Panc1 (cell line): Measurements from ENCODE around the gene IL2RA. TPM values are rescaled to one million over a fixed set of nuclear protein-coding genes. Genes with fewer than 3 reads are reported as not detected.

Source experiments
- ATAC-seq: fragments of 200-7000 bp; cut with Tn5 transposase; 2 replicates; pipeline ENCODE4 v1.9.1; 2020; ENCODE audit warnings: mild to moderate bottlenecking, moderate library complexity
- BruUV-seq: library from RNA; stranded (reverse); fragments of 400-500 nt; replicated peaks from 2 replicates; lab custom pipeline; 2021; lab: Mats Ljungman, UMichigan
- CTCF ChIA-PET: fragments of 300-600 bp; sonication (Branson Sonifier 250); formaldehyde crosslinking; loops from one replicate; lab custom pipeline; 2022; ENCODE audit warnings: antibody characterized with exemption; lab: Charles Lee
- POLR2A ChIA-PET: fragments of 300-600 bp; sonication (Branson Sonifier 250); formaldehyde crosslinking; loops from one replicate; lab custom pipeline; 2022; ENCODE audit warnings: antibody characterized with exemption; lab: Charles Lee
- DNase-seq: peaks from one replicate; pipeline ENCODE4 v3.0.0-alpha.2; 2010; ENCODE audit warnings: low read depth, low spot score
- H3K27ac ChIP-seq: 2 replicates; pipeline ENCODE4 v1.5.1; 2011; ENCODE audit warnings: mild to moderate bottlenecking, low read length, inconsistent platforms
- H3K27me3 ChIP-seq: fragments of 200-500 bp; sonication (Bioruptor generic); 2 replicates; pipeline ENCODE4 v1.6.0; 2014; ENCODE audit warnings: low read length, inconsistent platforms; ENCODE audit not compliant: control insufficient read depth, insufficient read depth
- H3K36me3 ChIP-seq: fragments of 200-500 bp; sonication (Bioruptor generic); 2 replicates; pipeline ENCODE4 v1.5.1; 2014; ENCODE audit warnings: inconsistent platforms, mild to moderate bottlenecking, low read length, moderate library complexity; ENCODE audit not compliant: control insufficient read depth, insufficient read depth
- H3K4me1 ChIP-seq: 2 replicates; pipeline ENCODE4 v1.5.1; 2011; ENCODE audit warnings: inconsistent platforms, mild to moderate bottlenecking, low read length, moderate library complexity; ENCODE audit not compliant: control insufficient read depth, insufficient read depth
- H3K4me3 ChIP-seq, 2 experiments: 2 replicates each; pipeline ENCODE4 v1.5.1; 2011 to 2012; ENCODE audit warnings: low read depth in 2 of 2, low read length in 2 of 2, mild to moderate bottlenecking in 2 of 2, inconsistent platforms in 1 of 2, moderate library complexity in 1 of 2
- H3K9me3 ChIP-seq: fragments of 200-500 bp; sonication (Bioruptor generic); 2 replicates; pipeline ENCODE4 v1.5.1; 2014; ENCODE audit warnings: low read depth, mild to moderate bottlenecking, inconsistent platforms, low read length, moderate library complexity; ENCODE audit not compliant: control insufficient read depth, insufficient read depth
- POLR2AphosphoS5 ChIP-seq: IDR thresholded peaks from 2 replicates; pipeline ENCODE4 v1.6.1; 2012; ENCODE audit warnings: mild to moderate bottlenecking, low read depth, low read length, moderate library complexity
- SIN3A ChIP-seq: IDR thresholded peaks from 2 replicates; pipeline ENCODE4 v1.6.1; 2012; ENCODE audit warnings: low read depth, mild to moderate bottlenecking, low read length, moderate library complexity, borderline replicate concordance; ENCODE audit not compliant: insufficient read depth
- TCF7L2 ChIP-seq: IDR thresholded peaks from 2 replicates; pipeline ENCODE4 v1.6.1; 2011; ENCODE audit warnings: mild to moderate bottlenecking, low read depth, low read length, inconsistent platforms
- in situ Hi-C: cut with HindIII; loops from 2 replicates; pipeline ENCODE4 v1.10.0; 2016; ENCODE audit warnings: low sequenced_read_pairs, low pct_unique_long_range_greater_than_20kb
- intact Hi-C: fragments of 100-400 bp; cut with micrococcal nuclease; formaldehyde crosslinking; loops from one replicate; pipeline ENCODE4 v1.10.0; 2022; ENCODE audit not compliant: unreplicated experiment
- total RNA-seq: library from RNA; stranded (reverse); gene quantifications from one replicate; pipeline ENCODE4 v1.2.1, GENCODE V29; 2021; ENCODE audit not compliant: unreplicated experiment
- TF ChIP-seq, protein P1 (sequence below): fragments of 450-650 bp; IDR thresholded peaks from 2 replicates; pipeline ENCODE4 v1.5.1; 2017; ENCODE audit warnings: mild to moderate bottlenecking
- TF ChIP-seq, protein P2 (sequence below), 2 experiments: IDR thresholded peaks; 2 replicates each; pipeline ENCODE4 v1.6.1; 2011 to 2012; ENCODE audit warnings: low read depth in 2 of 2, control low read depth in 1 of 2, low read length in 1 of 2, mild to moderate bottlenecking in 1 of 2, moderate library complexity in 1 of 2; ENCODE audit not compliant: insufficient read depth in 1 of 2

Gene IL2RA
- total RNA-seq, 1 experiment from 2014 or later: 0.33 TPM

GRCh38 chr10:5970066-5970465 lies 92.1 kb downstream of the IL2RA start:
- Histone ChIP-seq H3K4me1 (peaks cover 22% of the 10 kb centered on the region), H3K9me3 (no peaks in the 10 kb centered on the region), H3K27ac (no peak overlapping the region), H3K4me3 (no peak overlapping the region), H3K27me3 (no peaks in the 10 kb centered on the region), H3K36me3 (no peaks in the 10 kb centered on the region)
- CTCF ChIA-PET: no interaction called here
- TF ChIP-seq SIN3A (no peak), TCF7L2 (no peak), POLR2AphosphoS5 (no peak)
- TF ChIP-seq, protein P1, sequence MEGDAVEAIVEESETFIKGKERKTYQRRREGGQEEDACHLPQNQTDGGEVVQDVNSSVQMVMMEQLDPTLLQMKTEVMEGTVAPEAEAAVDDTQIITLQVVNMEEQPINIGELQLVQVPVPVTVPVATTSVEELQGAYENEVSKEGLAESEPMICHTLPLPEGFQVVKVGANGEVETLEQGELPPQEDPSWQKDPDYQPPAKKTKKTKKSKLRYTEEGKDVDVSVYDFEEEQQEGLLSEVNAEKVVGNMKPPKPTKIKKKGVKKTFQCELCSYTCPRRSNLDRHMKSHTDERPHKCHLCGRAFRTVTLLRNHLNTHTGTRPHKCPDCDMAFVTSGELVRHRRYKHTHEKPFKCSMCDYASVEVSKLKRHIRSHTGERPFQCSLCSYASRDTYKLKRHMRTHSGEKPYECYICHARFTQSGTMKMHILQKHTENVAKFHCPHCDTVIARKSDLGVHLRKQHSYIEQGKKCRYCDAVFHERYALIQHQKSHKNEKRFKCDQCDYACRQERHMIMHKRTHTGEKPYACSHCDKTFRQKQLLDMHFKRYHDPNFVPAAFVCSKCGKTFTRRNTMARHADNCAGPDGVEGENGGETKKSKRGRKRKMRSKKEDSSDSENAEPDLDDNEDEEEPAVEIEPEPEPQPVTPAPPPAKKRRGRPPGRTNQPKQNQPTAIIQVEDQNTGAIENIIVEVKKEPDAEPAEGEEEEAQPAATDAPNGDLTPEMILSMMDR: no peak
- TF ChIP-seq, protein P2, sequence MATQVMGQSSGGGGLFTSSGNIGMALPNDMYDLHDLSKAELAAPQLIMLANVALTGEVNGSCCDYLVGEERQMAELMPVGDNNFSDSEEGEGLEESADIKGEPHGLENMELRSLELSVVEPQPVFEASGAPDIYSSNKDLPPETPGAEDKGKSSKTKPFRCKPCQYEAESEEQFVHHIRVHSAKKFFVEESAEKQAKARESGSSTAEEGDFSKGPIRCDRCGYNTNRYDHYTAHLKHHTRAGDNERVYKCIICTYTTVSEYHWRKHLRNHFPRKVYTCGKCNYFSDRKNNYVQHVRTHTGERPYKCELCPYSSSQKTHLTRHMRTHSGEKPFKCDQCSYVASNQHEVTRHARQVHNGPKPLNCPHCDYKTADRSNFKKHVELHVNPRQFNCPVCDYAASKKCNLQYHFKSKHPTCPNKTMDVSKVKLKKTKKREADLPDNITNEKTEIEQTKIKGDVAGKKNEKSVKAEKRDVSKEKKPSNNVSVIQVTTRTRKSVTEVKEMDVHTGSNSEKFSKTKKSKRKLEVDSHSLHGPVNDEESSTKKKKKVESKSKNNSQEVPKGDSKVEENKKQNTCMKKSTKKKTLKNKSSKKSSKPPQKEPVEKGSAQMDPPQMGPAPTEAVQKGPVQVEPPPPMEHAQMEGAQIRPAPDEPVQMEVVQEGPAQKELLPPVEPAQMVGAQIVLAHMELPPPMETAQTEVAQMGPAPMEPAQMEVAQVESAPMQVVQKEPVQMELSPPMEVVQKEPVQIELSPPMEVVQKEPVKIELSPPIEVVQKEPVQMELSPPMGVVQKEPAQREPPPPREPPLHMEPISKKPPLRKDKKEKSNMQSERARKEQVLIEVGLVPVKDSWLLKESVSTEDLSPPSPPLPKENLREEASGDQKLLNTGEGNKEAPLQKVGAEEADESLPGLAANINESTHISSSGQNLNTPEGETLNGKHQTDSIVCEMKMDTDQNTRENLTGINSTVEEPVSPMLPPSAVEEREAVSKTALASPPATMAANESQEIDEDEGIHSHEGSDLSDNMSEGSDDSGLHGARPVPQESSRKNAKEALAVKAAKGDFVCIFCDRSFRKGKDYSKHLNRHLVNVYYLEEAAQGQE (IDR thresholded peaks at IDR 0.05; ENCODE audit: insufficient read depth in 1 of 2, low read depth in 2 of 2, low read length in 1 of 2): no peak
- POLR2A ChIA-PET: no interaction called here
- ATAC-seq (no peak), DNase-seq (no peak)
- intact Hi-C loops: no loop called here
- no TSS peak for BruUV-seq
- in situ Hi-C loops: no loop called here

GRCh38 chr10:5968681-5969453 lies 93.3 kb downstream of the IL2RA start:
- Histone ChIP-seq H3K9me3 (no peaks in the 10 kb centered on the region), H3K4me3 (no peak overlapping the region), H3K4me1 (peaks cover 22% of the 10 kb centered on the region), H3K27ac (no peak overlapping the region), H3K27me3 (no peaks in the 10 kb centered on the region), H3K36me3 (no peaks in the 10 kb centered on the region)
- intact Hi-C loops (no loop called here), in situ Hi-C loops (no loop called here)
- ATAC-seq (no peak), DNase-seq (no peak)
- POLR2A ChIA-PET: no interaction called here
- TF ChIP-seq TCF7L2: no peak
- TF ChIP-seq POLR2AphosphoS5: no peak
- TF ChIP-seq SIN3A: no peak
- TF ChIP-seq, protein P1: no peak
- TF ChIP-seq, protein P2 (IDR thresholded peaks at IDR 0.05; ENCODE audit: insufficient read depth in 1 of 2, low read depth in 2 of 2, low read length in 1 of 2): no peak
- CTCF ChIA-PET: no interaction called here
- BruUV-seq: no TSS peak
